ENCODE results near the gene ABHD2.
"Not testable (repeated sequence)": the region's sequence is repeated elsewhere in the genome, so short reads cannot be mapped to it uniquely, and the experiment has no call there.

ABHD2 gene

GRCh38 chr15:89227425-89227824 lies 139.2 kb downstream of the ABHD2 start:
- no peak for DNase-seq (ENCODE audit: low spot score)

GRCh38 chr15:89230277-89230676 lies 142.0 kb downstream of the ABHD2 start:
- no peak for DNase-seq (ENCODE audit: low spot score)

- DNase-seq (ENCODE audit: low spot score) = no peak
Measured at GRCh38 chr15:89231832-89232231, 143.6 kb downstream of the ABHD2 start.

GRCh38 chr15:89239883-89240810 lies 151.9 kb downstream of the ABHD2 start:
- not testable (repeated sequence) for DNase-seq (ENCODE audit: low spot score)

GRCh38 chr15:89243046-89243690 lies 154.9 kb downstream of the ABHD2 start:
- no peak for DNase-seq (ENCODE audit: low spot score)

- DNase-seq (ENCODE audit: low spot score) = peak; percentile 86
Measured at GRCh38 chr15:89243691-89244573, 155.7 kb downstream of the ABHD2 start, which contains the start of gene FANCI. Gene FANCI (plus strand): TSS chr15:89243979. CDS start chr15:89247648, 3,669 bp downstream.

- DNase-seq (ENCODE audit: low spot score) = no peak
Measured at GRCh38 chr15:89244574-89244903, 156.3 kb downstream of the ABHD2 start.

- no peak for DNase-seq (ENCODE audit: low spot score)
Measured at GRCh38 chr15:89247446-89247845, 159.2 kb downstream of the ABHD2 start.

- no peak for DNase-seq (ENCODE audit: low spot score)
Measured at GRCh38 chr15:89248584-89248983, 160.3 kb downstream of the ABHD2 start.

GRCh38 chr15:89250142-89250541 lies 161.9 kb downstream of the ABHD2 start:
- DNase-seq (ENCODE audit: low spot score) = not testable (repeated sequence)
